Spleen (tissue), 11 donors: Measurements from ENCODE around the gene PDCD1LG2. TPM values are rescaled to one million over a fixed set of nuclear protein-coding genes. Genes with fewer than 3 reads are reported as not detected.

Experiments
- DNase-seq: peaks from one replicate; pipeline ENCODE4 v3.0.0-alpha.2; 2020
- H3K27ac ChIP-seq, 8 donors: fragments of 200-600 bp; sonication (generic) in 7 of 8; 1 replicate in 4 of 8; 2 replicates in 4 of 8; pipeline versions ENCODE4 v1.5.0 to v1.8.0; 2016 to 2021; ENCODE audit warnings: inconsistent platforms in 4 of 8, mild to moderate bottlenecking in 4 of 8, moderate library complexity in 1 of 8
- H3K27me3 ChIP-seq, 7 donors: fragments of 200-600 bp; sonication (generic) in 6 of 7; replicated peaks in 1 of 7; 1 replicate in 4 of 7; 2 replicates in 3 of 7; pipeline versions ENCODE4 v1.5.0 to v1.8.0; 2016 to 2021; ENCODE audit warnings: inconsistent platforms in 3 of 7, mild to moderate bottlenecking in 1 of 7
- H3K36me3 ChIP-seq, 6 donors: fragments of 200-600 bp; sonication (generic) in 5 of 6; 1 replicate in 4 of 6; 2 replicates in 2 of 6; pipeline versions ENCODE4 v1.5.0 to v1.8.0; 2016 to 2021; ENCODE audit warnings: inconsistent platforms in 2 of 6
- H3K4me1 ChIP-seq, 6 donors: fragments of 200-600 bp; sonication (generic) in 5 of 6; 1 replicate in 3 of 6; 2 replicates in 3 of 6; pipeline versions ENCODE4 v1.5.0 to v1.8.0; 2016 to 2021; ENCODE audit warnings: inconsistent platforms in 3 of 6
- H3K4me3 ChIP-seq, 8 donors: fragments of 200-600 bp; sonication (generic) in 7 of 8; 1 replicate in 4 of 8; 2 replicates in 4 of 8; pipeline versions ENCODE4 v1.5.0 to v1.8.0; 2016 to 2021; ENCODE audit warnings: inconsistent platforms in 4 of 8, mild to moderate bottlenecking in 4 of 8, moderate library complexity in 2 of 8
- H3K9me3 ChIP-seq, 8 donors: fragments of 200-600 bp; sonication (generic) in 7 of 8; 1 replicate in 4 of 8; 2 replicates in 4 of 8; pipeline versions ENCODE4 v1.5.0 to v1.8.0; 2016 to 2021; ENCODE audit warnings: inconsistent platforms in 4 of 8
- CTCF ChIP-seq, 11 experiments: fragments of 200-600 bp in 7 of 11; fragments of 450-650 bp in 4 of 11; sonication (generic) in 4 of 11; IDR thresholded peaks in 8 of 11; conservative IDR thresholded peaks in 3 of 11; 1 replicate in 7 of 11; 2 replicates in 4 of 11; pipeline versions ENCODE4 v1.4.0 to v1.8.0; 2016 to 2021; ENCODE audit warnings: antibody characterized with exemption in 11 of 11, inconsistent platforms in 4 of 11, mild to moderate bottlenecking in 1 of 11
- POLR2A ChIP-seq, 3 donors: fragments of 450-650 bp; IDR thresholded peaks; one replicate each; pipeline ENCODE4 v1.5.1; 2017; ENCODE audit warnings: antibody characterized with exemption in 3 of 3, mild to moderate bottlenecking in 1 of 3
- POLR2AphosphoS5 ChIP-seq, 3 donors: sonication (generic); formaldehyde crosslinking; IDR thresholded peaks; one replicate each; pipeline ENCODE4 v1.5.1; 2017; ENCODE audit warnings: antibody characterized with exemption in 3 of 3
- WGBS, 5 donors: extraction: QIAGEN DNeasy Blood & Tissue Kit in 3 of 5; methylation state at CpG; one replicate each; pipeline versions ENCODE4 v1.1.5 to v1.1.7; 2013 to 2018; 5-methylcytosine and 5-hydroxymethylcytosine counted together
- intact Hi-C: fragments of 100-400 bp; cut with DNase I; formaldehyde crosslinking; loops from one replicate; pipeline ENCODE4 v1.15.0; 2023; ENCODE audit warnings: low total_unique reads
- polyA plus RNA-seq, 3 donors: library from polyadenylated mRNA; stranded (reverse); fragments of 200-250 nt; gene quantifications; one replicate each; pipeline ENCODE4 v1.2.1, GENCODE V29; 2013
- total RNA-seq, 7 donors: library from RNA; depleted of rRNA in 3 of 7; stranded (reverse); fragments of >200 nt in 3 of 7; fragmentation: NEBNext Ultra II Directional in 4 of 7; extraction: Animal tissue kit (Norgen Biotek cat#: 25700) in 4 of 7; gene quantifications; one replicate each; pipeline versions ENCODE4 v1.1.0 to v1.2.1, GENCODE V29; 2016 to 2021
- donor health status: healthy with polysubstance abuse.
- donor health status: DM: no; HTN: no; CAD: no; lungs with moderate emphysema.
- donor health status: DM: no; HTN: no; CAD: no.
- donor health status: Bipolar disorder and iron deficiency.
- donor health status: healthy.
- donor health status: DM: no; HTN: no; CAD: no.
- donor health status: DM: yes; HTN: yes; CAD: no.

The PDCD1LG2 gene
- total and polyA plus RNA-seq, 10 donors = 2.0 to 29.3 (median 17.4) TPM

DNA sequence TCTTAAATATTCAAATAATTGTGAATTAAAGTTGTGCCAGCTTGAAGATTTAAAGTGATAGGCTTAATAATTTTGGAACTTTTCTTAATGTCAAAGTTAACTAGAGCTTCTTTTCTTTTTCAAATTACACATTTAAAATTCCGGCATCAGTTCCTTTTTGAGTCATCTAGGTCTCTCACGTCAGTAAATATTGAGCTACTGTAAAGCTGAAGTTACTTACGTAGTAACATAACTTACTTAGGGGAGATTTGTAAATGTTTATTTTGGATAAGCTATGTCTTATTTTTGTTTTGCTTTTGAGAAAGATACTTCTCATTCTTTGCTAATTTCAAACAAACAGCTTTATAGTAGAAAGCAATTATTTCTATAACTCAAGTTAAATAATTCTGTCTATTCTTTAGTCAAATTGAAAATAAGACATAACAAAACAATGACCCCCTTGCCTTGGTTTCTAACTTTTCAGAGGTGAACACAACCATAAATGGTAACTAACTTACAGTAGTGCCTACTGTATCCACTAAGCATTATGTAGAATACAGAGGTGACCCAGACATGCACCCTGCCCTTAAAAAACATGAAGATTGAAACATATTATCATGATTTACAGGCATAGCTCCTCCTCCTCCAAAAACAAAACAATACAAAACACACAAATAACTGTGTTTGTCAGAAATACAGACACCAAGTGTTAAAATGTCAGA, 30.2 kb upstream of the PDCD1LG2 start:
- Histone ChIP-seq H3K27me3 (no peaks in the 10 kb centered on the region), H3K4me1 (peaks cover 0 to 4% (median 0%) of the 10 kb centered on the region in 6 donors), H3K36me3 (no peaks in the 10 kb centered on the region), H3K27ac (no peak overlapping the region), H3K4me3 (no peak overlapping the region), H3K9me3 (no peaks in the 10 kb centered on the region)
- intact Hi-C loops = no loop called here
- DNase-seq = no peak
- 71 to 80% (median 77%) methylated on average over 3 of the region's 3 CpGs for WGBS, 5 donors
- TF ChIP-seq POLR2A (IDR thresholded peaks at IDR 0.05) = no peak

DNA sequence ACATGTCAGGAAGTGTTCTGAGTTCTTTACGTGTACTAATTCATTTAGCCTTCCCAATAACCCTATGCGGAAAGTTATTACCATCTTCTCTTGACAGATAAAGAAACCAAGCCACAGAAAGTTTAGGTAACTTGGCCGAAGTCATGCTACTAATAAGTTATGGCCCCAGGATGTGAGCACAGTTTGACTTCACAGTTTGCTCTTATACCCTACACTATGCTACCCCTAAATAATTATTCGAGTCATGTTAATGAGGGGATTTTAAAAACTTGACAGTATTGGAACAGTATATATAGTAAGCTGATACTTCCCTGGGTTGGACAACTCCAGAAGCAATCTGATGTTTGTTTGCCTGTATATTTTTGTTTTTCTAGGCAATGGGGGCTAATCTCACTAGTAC, 29.4 kb upstream of the PDCD1LG2 start:
- no peaks in the 10 kb centered on the region for H3K36me3 ChIP-seq
- WGBS, 5 donors = 83 to 91% (median 86%) methylated on average over 4 of the region's 4 CpGs
- TF ChIP-seq CTCF (IDR thresholded peaks at IDR 0.05 in 8 of 11, conservative IDR thresholded peaks at IDR 0.05 in 3 of 11) (no peak), POLR2A (IDR thresholded peaks at IDR 0.05) (no peak), POLR2AphosphoS5 (IDR thresholded peaks at IDR 0.05) (no peak)
- no peak overlapping the region for H3K27ac ChIP-seq
- no peaks in the 10 kb centered on the region for H3K27me3 ChIP-seq
- peaks cover 0 to 4% (median 0%) of the 10 kb centered on the region in 6 donors for H3K4me1 ChIP-seq
- no peak for DNase-seq
- intact Hi-C loops = no loop called here
- no peak overlapping the region for H3K4me3 ChIP-seq
- H3K9me3 ChIP-seq = no peaks in the 10 kb centered on the region

DNA sequence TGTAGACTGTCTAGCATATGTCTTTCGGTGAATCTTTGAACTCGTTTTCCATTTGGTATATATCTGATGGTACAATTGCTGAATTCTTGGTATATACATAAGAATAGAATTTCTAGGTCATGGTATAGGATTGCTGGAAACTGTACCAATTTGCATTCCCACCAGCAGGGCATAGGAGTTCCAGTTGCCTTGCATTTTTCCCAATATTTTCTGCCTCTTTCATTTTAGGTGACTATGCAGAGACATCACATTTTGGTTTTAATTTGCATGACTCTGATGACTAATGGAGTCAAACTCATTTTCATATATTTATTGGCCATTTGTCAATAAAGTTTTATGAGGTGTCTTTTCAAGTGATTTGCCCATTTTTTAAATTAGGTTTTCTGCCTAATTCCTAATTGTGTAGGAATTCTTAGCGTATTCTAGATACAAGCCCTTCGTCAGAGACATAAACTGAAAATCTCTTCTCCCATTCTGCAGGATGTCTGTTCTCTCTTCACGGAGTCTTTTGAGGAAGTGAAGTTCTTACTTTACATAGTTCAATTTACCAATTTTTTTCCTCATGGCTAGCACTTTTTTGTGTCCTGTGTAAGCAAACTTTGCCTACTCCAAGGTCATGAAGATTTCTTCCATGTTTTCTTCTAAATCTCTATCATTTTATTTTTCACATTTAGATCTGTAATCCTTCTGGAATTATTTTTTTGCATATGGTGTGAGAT, 28.9 kb upstream of the PDCD1LG2 start:
- WGBS, 5 donors = 69 to 79% (median 76%) methylated on average over 5 of the region's 5 CpGs
- Histone ChIP-seq H3K36me3 (no peaks in the 10 kb centered on the region), H3K27me3 (no peaks in the 10 kb centered on the region), H3K4me3 (no peak overlapping the region), H3K9me3 (no peaks in the 10 kb centered on the region), H3K27ac (no peak overlapping the region), H3K4me1 (peaks cover 0 to 4% (median 0%) of the 10 kb centered on the region in 6 donors)
- no peak for DNase-seq
- intact Hi-C loops = no loop called here
- TF ChIP-seq POLR2AphosphoS5 (IDR thresholded peaks at IDR 0.05) (no peak), CTCF (IDR thresholded peaks at IDR 0.05 in 8 of 11, conservative IDR thresholded peaks at IDR 0.05 in 3 of 11) (no peak), POLR2A (IDR thresholded peaks at IDR 0.05) (no peak)

DNA sequence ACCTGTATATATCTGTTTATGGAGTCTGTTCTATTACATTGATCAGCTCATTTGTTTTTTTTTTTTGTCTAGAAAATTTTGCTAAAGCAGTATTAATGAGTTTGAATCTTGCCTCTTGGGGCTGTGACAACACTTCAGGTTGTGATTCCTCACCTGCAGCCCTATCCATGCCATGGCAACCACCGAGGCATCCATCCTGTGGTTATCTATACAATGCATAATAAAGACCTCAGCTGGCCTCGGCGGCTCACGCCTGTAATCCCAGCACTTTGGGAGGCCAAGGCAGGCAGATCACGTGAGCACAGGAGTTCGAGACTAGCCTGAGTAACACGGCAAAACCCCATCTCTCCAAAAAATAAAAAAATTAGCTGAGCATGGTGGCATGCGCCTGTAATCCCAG, 28.1 kb upstream of the PDCD1LG2 start:
- 90 to 96% (median 93%) methylated on average over 8 of the region's 8 CpGs for WGBS, 5 donors
- Histone ChIP-seq H3K4me1 (peaks cover 0 to 4% (median 0%) of the 10 kb centered on the region in 6 donors), H3K27ac (no peak overlapping the region), H3K27me3 (no peaks in the 10 kb centered on the region), H3K36me3 (no peaks in the 10 kb centered on the region), H3K4me3 (no peak overlapping the region), H3K9me3 (no peaks in the 10 kb centered on the region)
- intact Hi-C loops = no loop called here
- TF ChIP-seq POLR2AphosphoS5 (IDR thresholded peaks at IDR 0.05) = no peak
- TF ChIP-seq POLR2A (IDR thresholded peaks at IDR 0.05) = no peak
- TF ChIP-seq CTCF (IDR thresholded peaks at IDR 0.05 in 8 of 11, conservative IDR thresholded peaks at IDR 0.05 in 3 of 11) = no peak
- DNase-seq = no peak
